Skeletal muscle tissue (tissue), 4 donors: Measurements from ENCODE around the gene GGPS1. TPM values are rescaled to one million over a fixed set of nuclear protein-coding genes. Genes with fewer than 3 reads are reported as not detected.

Source experiments
- H3K27ac ChIP-seq: one replicate; pipeline ENCODE4 v1.7.0; 2013; ENCODE audit warnings: mild to moderate bottlenecking, low read depth, low read length, inconsistent platforms
- H3K27me3 ChIP-seq, 3 donors: one replicate each; pipeline ENCODE4 v1.7.0; 2013; ENCODE audit warnings: low read length in 3 of 3; ENCODE audit not compliant: control insufficient read depth in 3 of 3, insufficient read depth in 3 of 3
- H3K36me3 ChIP-seq, 3 donors: one replicate each; pipeline ENCODE4 v1.7.0; 2013; ENCODE audit warnings: low read length in 3 of 3; ENCODE audit not compliant: control insufficient read depth in 3 of 3, insufficient read depth in 3 of 3
- H3K4me1 ChIP-seq, 3 donors: one replicate each; pipeline ENCODE4 v1.7.0; 2013; ENCODE audit warnings: low read length in 3 of 3, mild to moderate bottlenecking in 3 of 3; ENCODE audit not compliant: control insufficient read depth in 3 of 3, insufficient read depth in 3 of 3
- H3K4me3 ChIP-seq, 3 donors: one replicate each; pipeline ENCODE4 v1.7.0; 2013; ENCODE audit warnings: low read length in 3 of 3
- H3K9ac ChIP-seq, 3 donors: one replicate each; pipeline ENCODE4 v1.7.0; 2013; ENCODE audit warnings: low read length in 3 of 3, mild to moderate bottlenecking in 3 of 3, moderate library complexity in 2 of 3, low read depth in 1 of 3
- H3K9me3 ChIP-seq, 3 donors: one replicate each; pipeline ENCODE4 v1.7.0; 2013; ENCODE audit warnings: low read length in 3 of 3; ENCODE audit not compliant: control insufficient read depth in 3 of 3
- total RNA-seq: library from RNA; depleted of rRNA; stranded (reverse); fragments of >200 nt; gene quantifications from one replicate; pipeline ENCODE4 v1.2.3, GENCODE V29; 2014
- donor health status: Osteomylitis.

Gene GGPS1
- total RNA-seq, 1 donor from 2014 or later: 15.1 TPM

GRCh38 chr1:235331401-235331800 is 3.0 kb downstream of the GGPS1 start:
- Histone ChIP-seq H3K4me1 (peaks cover 17 to 23% (median 21%) of the 10 kb centered on the region in 3 donors), H3K9ac (peak overlapping the region in 1 of 3 donors; percentile 36), H3K9me3 (no peaks in the 10 kb centered on the region), H3K27me3 (no peaks in the 10 kb centered on the region), H3K36me3 (peaks cover 0 to 9% (median 2%) of the 10 kb centered on the region in 3 donors), H3K4me3 (no peak overlapping the region), H3K27ac (no peak overlapping the region)

- no peaks in the 10 kb centered on the region for H3K9me3 ChIP-seq
- no peaks in the 10 kb centered on the region for H3K27me3 ChIP-seq
- no peak overlapping the region for H3K27ac ChIP-seq
- no peak overlapping the region for H3K9ac ChIP-seq
- H3K4me3 ChIP-seq: no peak overlapping the region
- H3K36me3 ChIP-seq: peaks cover 2 to 21% (median 16%) of the 10 kb centered on the region in 3 donors
- H3K4me1 ChIP-seq: peaks cover 0 to 2% (median 2%) of the 10 kb centered on the region in 3 donors
Observed at GRCh38 chr1:235336903-235337302, 8.5 kb downstream of the GGPS1 start.

GRCh38 chr1:235339746-235340145 is 11.4 kb downstream of the GGPS1 start:
- Histone ChIP-seq H3K9me3 (no peaks in the 10 kb centered on the region), H3K36me3 (peaks cover 7 to 34% (median 28%) of the 10 kb centered on the region in 3 donors), H3K27me3 (no peaks in the 10 kb centered on the region), H3K4me1 (no peaks in the 10 kb centered on the region), H3K27ac (no peak overlapping the region), H3K9ac (no peak overlapping the region), H3K4me3 (no peak overlapping the region)

- Histone ChIP-seq H3K9ac (no peak overlapping the region), H3K4me3 (no peak overlapping the region), H3K27ac (no peak overlapping the region), H3K36me3 (peaks cover 7 to 27% (median 26%) of the 10 kb centered on the region in 3 donors), H3K9me3 (no peaks in the 10 kb centered on the region), H3K27me3 (no peaks in the 10 kb centered on the region), H3K4me1 (no peaks in the 10 kb centered on the region)
Observed at GRCh38 chr1:235341334-235341733, 13.0 kb downstream of the GGPS1 start.

- Histone ChIP-seq H3K9me3 (no peaks in the 10 kb centered on the region), H3K27ac (no peak overlapping the region), H3K27me3 (no peaks in the 10 kb centered on the region), H3K4me1 (no peaks in the 10 kb centered on the region), H3K36me3 (peaks cover 7 to 22% (median 22%) of the 10 kb centered on the region in 3 donors), H3K9ac (no peak overlapping the region), H3K4me3 (no peak overlapping the region)
Observed at GRCh38 chr1:235342039-235342438, 13.7 kb downstream of the GGPS1 start.

GRCh38 chr1:235342471-235342870 is 14.1 kb downstream of the GGPS1 start:
- Histone ChIP-seq H3K27me3 (no peaks in the 10 kb centered on the region), H3K36me3 (peaks cover 7 to 20% (median 18%) of the 10 kb centered on the region in 3 donors), H3K9me3 (no peaks in the 10 kb centered on the region), H3K4me1 (no peaks in the 10 kb centered on the region), H3K9ac (no peak overlapping the region), H3K4me3 (no peak overlapping the region), H3K27ac (no peak overlapping the region)

- no peaks in the 10 kb centered on the region for H3K27me3 ChIP-seq
- H3K27ac ChIP-seq: no peak overlapping the region
- no peaks in the 10 kb centered on the region for H3K4me1 ChIP-seq
- no peak overlapping the region for H3K9ac ChIP-seq
- peaks cover 7 to 20% (median 12%) of the 10 kb centered on the region in 3 donors for H3K36me3 ChIP-seq
- no peak overlapping the region for H3K4me3 ChIP-seq
- H3K9me3 ChIP-seq: no peaks in the 10 kb centered on the region
Observed at GRCh38 chr1:235343726-235344125, 15.4 kb downstream of the GGPS1 start.

- Histone ChIP-seq H3K9ac (no peak overlapping the region), H3K27me3 (no peaks in the 10 kb centered on the region), H3K4me3 (no peak overlapping the region)
Observed at GRCh38 chr1:235351441-235351840, 23.1 kb downstream of the GGPS1 start.

GRCh38 chr1:235351898-235352297 is 23.5 kb downstream of the GGPS1 start:
- Histone ChIP-seq H3K4me3 (no peak overlapping the region), H3K36me3 (peaks cover 0 to 2% (median 0%) of the 10 kb centered on the region in 3 donors), H3K9me3 (no peaks in the 10 kb centered on the region), H3K4me1 (no peaks in the 10 kb centered on the region), H3K9ac (no peak overlapping the region), H3K27me3 (no peaks in the 10 kb centered on the region), H3K27ac (no peak overlapping the region)

More at GRCh38 chr1:235351441-235351840, 23.1 kb downstream of the GGPS1 start:
- Histone ChIP-seq H3K9me3 (no peaks in the 10 kb centered on the region), H3K27ac (no peak overlapping the region), H3K36me3 (peaks cover 0 to 2% (median 0%) of the 10 kb centered on the region in 3 donors), H3K4me1 (no peaks in the 10 kb centered on the region)

- Histone ChIP-seq H3K27ac (no peak overlapping the region), H3K27me3 (no peaks in the 10 kb centered on the region), H3K9me3 (no peaks in the 10 kb centered on the region), H3K36me3 (no peaks in the 10 kb centered on the region), H3K4me1 (no peaks in the 10 kb centered on the region), H3K9ac (no peak overlapping the region), H3K4me3 (no peak overlapping the region)
Observed at GRCh38 chr1:235357485-235358373, 29.4 kb downstream of the GGPS1 start.
